ENCODE data around the gene SULT1C4. TPM values are rescaled to one million over a fixed set of nuclear protein-coding genes. Genes with fewer than 3 reads are reported as not detected.

The SULT1C4 gene
- polyA plus RNA-seq, 1 donor from 2014 or later, result not detected

GRCh38 chr2:108403494-108403893 is 25.7 kb downstream of the SULT1C4 start:
- Histone ChIP-seq H4K20me1 (ENCODE audit: insufficient read depth) (no peaks in the 10 kb centered on the region), H2AFZ (ENCODE audit: low read depth, low read length) (no peak overlapping the region), H3F3A (ENCODE audit: insufficient read depth, low read length, poor library complexity, severe bottlenecking) (no peaks in the 10 kb centered on the region), H3K27me3 (ENCODE audit: insufficient read depth, low read depth, low read length) (no peaks in the 10 kb centered on the region), H3K9me3 (ENCODE audit: low read length) (no peaks in the 10 kb centered on the region), H3K9me2 (ENCODE audit: insufficient read depth, low read length) (no peaks in the 10 kb centered on the region), H3K36me3 (ENCODE audit: insufficient read depth, low read length) (no peaks in the 10 kb centered on the region), H3K27ac (ENCODE audit: low read length) (no peak overlapping the region), H3K79me2 (replicated peaks; ENCODE audit: insufficient read depth, low read length) (no peaks in the 10 kb centered on the region), H3K9ac (ENCODE audit: low read length) (no peak overlapping the region), H3K4me2 (ENCODE audit: low read length) (no peak overlapping the region), H3K4me3 (ENCODE audit: low read length) (no peak overlapping the region)
- TF ChIP-seq MXI1 (conservative IDR thresholded peaks at IDR 0.05; ENCODE audit: poor library complexity, severe bottlenecking), result no peak
- no peak for TF ChIP-seq SMC3 (conservative IDR thresholded peaks at IDR 0.05; ENCODE audit: poor library complexity)
- no peak for TF ChIP-seq RAD21 (conservative IDR thresholded peaks at IDR 0.05)
- TF ChIP-seq EZH2 (IDR thresholded peaks at IDR 0.05; ENCODE audit: borderline replicate concordance, insufficient read depth, low read length, poor library complexity, severe bottlenecking), result no peak
- TF ChIP-seq TAF1 (IDR thresholded peaks at IDR 0.05; ENCODE audit: low read depth), result no peak
- TF ChIP-seq, protein P1, sequence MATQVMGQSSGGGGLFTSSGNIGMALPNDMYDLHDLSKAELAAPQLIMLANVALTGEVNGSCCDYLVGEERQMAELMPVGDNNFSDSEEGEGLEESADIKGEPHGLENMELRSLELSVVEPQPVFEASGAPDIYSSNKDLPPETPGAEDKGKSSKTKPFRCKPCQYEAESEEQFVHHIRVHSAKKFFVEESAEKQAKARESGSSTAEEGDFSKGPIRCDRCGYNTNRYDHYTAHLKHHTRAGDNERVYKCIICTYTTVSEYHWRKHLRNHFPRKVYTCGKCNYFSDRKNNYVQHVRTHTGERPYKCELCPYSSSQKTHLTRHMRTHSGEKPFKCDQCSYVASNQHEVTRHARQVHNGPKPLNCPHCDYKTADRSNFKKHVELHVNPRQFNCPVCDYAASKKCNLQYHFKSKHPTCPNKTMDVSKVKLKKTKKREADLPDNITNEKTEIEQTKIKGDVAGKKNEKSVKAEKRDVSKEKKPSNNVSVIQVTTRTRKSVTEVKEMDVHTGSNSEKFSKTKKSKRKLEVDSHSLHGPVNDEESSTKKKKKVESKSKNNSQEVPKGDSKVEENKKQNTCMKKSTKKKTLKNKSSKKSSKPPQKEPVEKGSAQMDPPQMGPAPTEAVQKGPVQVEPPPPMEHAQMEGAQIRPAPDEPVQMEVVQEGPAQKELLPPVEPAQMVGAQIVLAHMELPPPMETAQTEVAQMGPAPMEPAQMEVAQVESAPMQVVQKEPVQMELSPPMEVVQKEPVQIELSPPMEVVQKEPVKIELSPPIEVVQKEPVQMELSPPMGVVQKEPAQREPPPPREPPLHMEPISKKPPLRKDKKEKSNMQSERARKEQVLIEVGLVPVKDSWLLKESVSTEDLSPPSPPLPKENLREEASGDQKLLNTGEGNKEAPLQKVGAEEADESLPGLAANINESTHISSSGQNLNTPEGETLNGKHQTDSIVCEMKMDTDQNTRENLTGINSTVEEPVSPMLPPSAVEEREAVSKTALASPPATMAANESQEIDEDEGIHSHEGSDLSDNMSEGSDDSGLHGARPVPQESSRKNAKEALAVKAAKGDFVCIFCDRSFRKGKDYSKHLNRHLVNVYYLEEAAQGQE (IDR thresholded peaks at IDR 0.05; ENCODE audit: borderline replicate concordance), result no peak
- no peak for TF ChIP-seq POLR2AphosphoS5 (IDR thresholded peaks at IDR 0.05)
- TF ChIP-seq CTCF (IDR thresholded peaks at IDR 0.05; ENCODE audit: poor library complexity, severe bottlenecking), result no peak
- TF ChIP-seq EP300 (conservative IDR thresholded peaks at IDR 0.05; ENCODE audit: poor library complexity, severe bottlenecking), result no peak

DNA sequence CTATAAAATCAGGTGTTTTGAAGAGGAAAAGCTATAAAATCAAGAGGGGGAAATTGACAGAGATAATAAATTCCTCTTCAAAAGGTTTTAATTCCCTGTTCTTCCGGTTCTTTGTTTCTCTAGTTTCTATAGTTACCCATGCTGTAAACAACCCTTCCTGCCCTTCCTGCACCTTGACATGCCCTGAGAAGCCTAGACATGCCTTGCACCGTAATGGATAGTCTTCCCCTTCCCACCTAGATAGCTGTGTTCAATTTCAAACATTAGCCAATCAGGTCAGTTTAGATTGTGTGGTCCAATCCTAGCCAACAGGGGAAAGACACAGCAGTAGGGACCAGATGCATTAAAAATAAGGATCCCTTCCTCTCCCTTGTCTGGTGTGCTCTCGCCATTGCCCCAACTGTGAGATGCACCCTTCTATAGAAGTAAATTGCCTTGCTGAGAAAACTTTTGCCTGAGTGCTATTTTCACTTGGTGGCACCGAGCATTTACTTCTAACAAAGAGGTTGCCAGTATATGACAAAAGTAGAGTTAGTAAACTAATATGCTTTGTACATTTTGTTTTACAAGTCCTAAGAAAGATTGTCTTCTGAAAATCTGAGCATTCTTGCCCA is 27.1 kb downstream of the SULT1C4 start:
- H4K20me1 ChIP-seq (ENCODE audit: insufficient read depth), result no peaks in the 10 kb centered on the region
- no peaks in the 10 kb centered on the region for H3K27me3 ChIP-seq (ENCODE audit: insufficient read depth, low read depth, low read length)
- no peaks in the 10 kb centered on the region for H3K9me2 ChIP-seq (ENCODE audit: insufficient read depth, low read length)
- no peak overlapping the region for H3K9ac ChIP-seq (ENCODE audit: low read length)
- no peaks in the 10 kb centered on the region for H3F3A ChIP-seq (ENCODE audit: insufficient read depth, low read length, poor library complexity, severe bottlenecking)
- H3K4me2 ChIP-seq (ENCODE audit: low read length), result no peak overlapping the region
- H3K79me2 ChIP-seq (replicated peaks; ENCODE audit: insufficient read depth, low read length), result no peaks in the 10 kb centered on the region
- no peak overlapping the region for H3K4me3 ChIP-seq (ENCODE audit: low read length)
- no peak overlapping the region for H3K27ac ChIP-seq (ENCODE audit: low read length)
- TF ChIP-seq TAF1 (IDR thresholded peaks at IDR 0.05; ENCODE audit: low read depth), result no peak
- TF ChIP-seq POLR2AphosphoS5 (IDR thresholded peaks at IDR 0.05), result no peak
- no peak for TF ChIP-seq EP300 (conservative IDR thresholded peaks at IDR 0.05; ENCODE audit: poor library complexity, severe bottlenecking)
- no peak for TF ChIP-seq RAD21 (conservative IDR thresholded peaks at IDR 0.05)
- TF ChIP-seq EZH2 (IDR thresholded peaks at IDR 0.05; ENCODE audit: borderline replicate concordance, insufficient read depth, low read length, poor library complexity, severe bottlenecking), result no peak
- TF ChIP-seq, protein P1 (IDR thresholded peaks at IDR 0.05; ENCODE audit: borderline replicate concordance), result no peak
- no peak for TF ChIP-seq SMC3 (conservative IDR thresholded peaks at IDR 0.05; ENCODE audit: poor library complexity)
- TF ChIP-seq CTCF (IDR thresholded peaks at IDR 0.05; ENCODE audit: poor library complexity, severe bottlenecking), result no peak
- TF ChIP-seq MXI1 (conservative IDR thresholded peaks at IDR 0.05; ENCODE audit: poor library complexity, severe bottlenecking), result no peak
- no peaks in the 10 kb centered on the region for H3K9me3 ChIP-seq (ENCODE audit: low read length)
- no peak overlapping the region for H2AFZ ChIP-seq (ENCODE audit: low read depth, low read length)
- H3K36me3 ChIP-seq (ENCODE audit: insufficient read depth, low read length), result no peaks in the 10 kb centered on the region

Measured in neural cell (in vitro differentiated cells).